GM23248 (cell line): ENCODE data around the gene SLC25A22. TPM values are rescaled to one million over a fixed set of nuclear protein-coding genes. Genes with fewer than 3 reads are reported as not detected.
A peak's percentile ranks its signal among the peaks of the same experiment; 100 is the strongest.

Experiments
- DNase-seq: peaks from one replicate; pipeline ENCODE4 v3.0.0-alpha.2; 2015
- H2AFZ ChIP-seq: fragments of 200-600 bp; sonication (generic); 2 replicates; pipeline ENCODE4 v1.6.1; 2016; ENCODE audit warnings: antibody characterized with exemption
- H3F3A ChIP-seq: fragments of 200-600 bp; sonication (generic); 2 replicates; pipeline ENCODE4 v1.6.1; 2016; ENCODE audit warnings: mild to moderate bottlenecking, antibody characterized with exemption, mixed run types; ENCODE audit not compliant: insufficient read depth
- H3K27ac ChIP-seq: fragments of 200-600 bp; sonication (generic); 2 replicates; pipeline ENCODE4 v1.5.1; 2016; ENCODE audit warnings: mild to moderate bottlenecking
- H3K27me3 ChIP-seq: fragments of 200-600 bp; sonication (generic); replicated peaks from 2 replicates; pipeline ENCODE4 v1.6.1; 2016; ENCODE audit warnings: mild to moderate bottlenecking; ENCODE audit not compliant: insufficient read depth
- H3K36me3 ChIP-seq: fragments of 200-600 bp; sonication (generic); 2 replicates; pipeline ENCODE4 v1.6.1; 2016; ENCODE audit warnings: low read depth, mild to moderate bottlenecking
- H3K4me1 ChIP-seq: fragments of 200-600 bp; sonication (generic); 2 replicates; pipeline ENCODE4 v1.6.1; 2016; ENCODE audit warnings: mild to moderate bottlenecking; ENCODE audit not compliant: insufficient read depth
- H3K4me2 ChIP-seq: fragments of 200-600 bp; sonication (generic); one replicate; pipeline ENCODE4 v1.6.1; 2016; ENCODE audit warnings: mild to moderate bottlenecking; ENCODE audit not compliant: unreplicated experiment
- H3K4me3 ChIP-seq: fragments of 200-600 bp; sonication (generic); 2 replicates; pipeline ENCODE4 v1.5.1; 2016; ENCODE audit warnings: mild to moderate bottlenecking
- H3K79me2 ChIP-seq: fragments of 200-600 bp; sonication (generic); 2 replicates; pipeline ENCODE4 v1.6.1; 2016; ENCODE audit warnings: mild to moderate bottlenecking; ENCODE audit not compliant: insufficient read depth
- H3K9ac ChIP-seq: fragments of 200-600 bp; sonication (generic); 2 replicates; pipeline ENCODE4 v1.6.1; 2016; ENCODE audit warnings: mild to moderate bottlenecking
- H3K9me2 ChIP-seq: fragments of 200-600 bp; sonication (generic); 2 replicates; pipeline ENCODE4 v1.6.1; 2016; ENCODE audit warnings: mixed run types, mild to moderate bottlenecking, moderate library complexity; ENCODE audit not compliant: insufficient read depth
- H3K9me3 ChIP-seq: fragments of 200-600 bp; sonication (generic); one replicate; pipeline ENCODE4 v1.6.1; 2017; ENCODE audit warnings: low read depth
- H4K20me1 ChIP-seq: fragments of 200-600 bp; sonication (generic); 2 replicates; pipeline ENCODE4 v1.6.0; 2016; ENCODE audit not compliant: insufficient read depth
- EZH2 ChIP-seq: fragments of 200-600 bp; sonication (generic); IDR thresholded peaks from 2 replicates; pipeline ENCODE4 v1.6.1; 2018; ENCODE audit warnings: antibody characterized with exemption, mild to moderate bottlenecking; ENCODE audit not compliant: insufficient read depth, poor library complexity, severe bottlenecking
- EZH2phosphoT487 ChIP-seq: fragments of 200-600 bp; sonication (generic); IDR thresholded peaks from 2 replicates; pipeline ENCODE4 v1.6.1; 2018; ENCODE audit warnings: antibody characterized with exemption, moderate library complexity, mild to moderate bottlenecking, low read depth; ENCODE audit not compliant: insufficient read depth
- WGBS, 2 experiments: methylation state at CpG; one replicate each; pipeline ENCODE4 v1.1.6; 2015 to 2017; ENCODE audit warnings: low lambda C conversion rate in 2 of 2, low coverage in 1 of 2; ENCODE audit errors: missing lambda C conversion rate in 2 of 2; 5-methylcytosine and 5-hydroxymethylcytosine counted together
- in situ Hi-C: fragments of 300-500 bp; cut with MboI; formaldehyde crosslinking; loops from 2 replicates; pipeline ENCODE4 v1.15.0; 2020
- polyA plus RNA-seq: library from polyadenylated mRNA; unstranded; fragments of >200 nt; fragmentation: Nextera tagmentation; extraction: Ambion mirVana; gene quantifications from 2 replicates; pipeline ENCODE4 v1.2.1, GENCODE V29; 2016
- total RNA-seq: library from RNA; depleted of rRNA; stranded (reverse); fragments of >200 nt; shearing (Covaris generic); gene quantifications from 2 replicates; pipeline ENCODE4 v1.2.3, GENCODE V29; 2014

Gene SLC25A22
- total and polyA plus RNA-seq, 2 experiments from 2014 or later, result 10.5 to 19.4 TPM

GRCh38 chr11:819129-819931, 21.2 kb upstream of the SLC25A22 start:
- in situ Hi-C loops, result no loop called here

GRCh38 chr11:818396-819128, 20.5 kb upstream of the SLC25A22 start, which contains the start of gene PNPLA2:
Gene PNPLA2 (plus strand): TSS chr11:818914. CDS start chr11:819719, 805 bp downstream.
- H3K79me2 ChIP-seq, result peaks cover 39% of the 10 kb centered on the region
- peak within 1 kb of the TSS; percentile 61 for H2AFZ ChIP-seq
- H3K4me1 ChIP-seq, result peaks cover 18% of the 10 kb centered on the region
- H4K20me1 ChIP-seq, result no peaks in the 10 kb centered on the region
- no peaks in the 10 kb centered on the region for H3K9me2 ChIP-seq
- peak within 1 kb of the TSS; percentile 77 for H3K27ac ChIP-seq
- no peak for TF ChIP-seq EZH2
- TF ChIP-seq EZH2phosphoT487, result no peak
- H3K4me2 ChIP-seq, result peak within 1 kb of the TSS; percentile 88
- in situ Hi-C loops, result no loop called here
- peak within 1 kb of the TSS; percentile 79 for H3K4me3 ChIP-seq
- H3K9me3 ChIP-seq, result no peaks in the 10 kb centered on the region
- H3K9ac ChIP-seq, result peak within 1 kb of the TSS; percentile 92
- 13 to 15% methylated on average over 20 of the region's 20 CpGs for WGBS, 2 experiments
- peak; percentile 93 for DNase-seq
- H3K27me3 ChIP-seq, result no peaks in the 10 kb centered on the region
- H3K36me3 ChIP-seq, result no peaks in the 10 kb centered on the region
- peaks cover 10% of the 10 kb centered on the region; the same call in 1 of the 2 replicates for H3F3A ChIP-seq

More at GRCh38 chr11:819129-819931, 21.2 kb upstream of the SLC25A22 start:
- Histone ChIP-seq H3K79me2 (peaks cover 38% of the 10 kb centered on the region), H3K27me3 (no peaks in the 10 kb centered on the region), H3K4me2 (peak overlapping the region; percentile 88), H3K9me3 (no peaks in the 10 kb centered on the region), H3K4me1 (peaks cover 18% of the 10 kb centered on the region), H3K27ac (peak overlapping the region; percentile 77), H3K36me3 (no peaks in the 10 kb centered on the region; the same call in 1 of the 2 replicates), H4K20me1 (no peaks in the 10 kb centered on the region), H3K4me3 (peak overlapping the region; percentile 79), H3F3A (peaks cover 3% of the 10 kb centered on the region; the same call in 1 of the 2 replicates), H2AFZ (peak overlapping the region; percentile 61), H3K9ac (peak overlapping the region; percentile 92), H3K9me2 (no peaks in the 10 kb centered on the region)
- TF ChIP-seq EZH2phosphoT487 (no peak), EZH2 (no peak)
- 1 to 2% methylated on average over 38 to 40 of the region's 96 CpGs for WGBS, 2 experiments
- DNase-seq, result peak; percentile 98

GRCh38 chr11:816433-816779, 18.3 kb upstream of the SLC25A22 start:
- H3K79me2 ChIP-seq, result peaks cover 41% of the 10 kb centered on the region
- in situ Hi-C loops, result no loop called here
- no peaks in the 10 kb centered on the region; the same call in 1 of the 2 replicates for H4K20me1 ChIP-seq
- 71% methylated on average over 11 of the region's 11 CpGs for WGBS, 2 experiments
- H3K9me2 ChIP-seq, result no peaks in the 10 kb centered on the region
- no peak overlapping the region for H3K4me3 ChIP-seq
- no peak overlapping the region for H3K27ac ChIP-seq
- no peaks in the 10 kb centered on the region for H3K27me3 ChIP-seq
- H3K9ac ChIP-seq, result no peak overlapping the region
- H2AFZ ChIP-seq, result no peak overlapping the region
- peaks cover 17% of the 10 kb centered on the region for H3K4me1 ChIP-seq
- no peak for DNase-seq
- H3K4me2 ChIP-seq, result no peak overlapping the region
- peaks cover 27% of the 10 kb centered on the region for H3F3A ChIP-seq
- no peaks in the 10 kb centered on the region for H3K9me3 ChIP-seq
- no peak for TF ChIP-seq EZH2
- TF ChIP-seq EZH2phosphoT487, result no peak
- H3K36me3 ChIP-seq, result peaks cover 14% of the 10 kb centered on the region

- H3K4me3 ChIP-seq, result no peak overlapping the region
- H4K20me1 ChIP-seq, result no peaks in the 10 kb centered on the region; the same call in 1 of the 2 replicates
- in situ Hi-C loops, result no loop called here
- peaks cover 17% of the 10 kb centered on the region for H3K4me1 ChIP-seq
- 80 to 83% methylated on average over 11 of the region's 11 CpGs for whole genome bisulfite sequencing, 2 experiments
- peaks cover 19% of the 10 kb centered on the region for H3K36me3 ChIP-seq
- peaks cover 42% of the 10 kb centered on the region for H3K79me2 ChIP-seq
- TF ChIP-seq EZH2phosphoT487 (no peak), EZH2 (no peak)
- H3K9me2 ChIP-seq, result no peaks in the 10 kb centered on the region
- no peak overlapping the region for H3K9ac ChIP-seq
- H3F3A ChIP-seq, result peaks cover 32% of the 10 kb centered on the region
- H3K27ac ChIP-seq, result no peak overlapping the region
- H3K4me2 ChIP-seq, result no peak overlapping the region
- no peak for DNase-seq
- no peak overlapping the region for H2AFZ ChIP-seq
- no peaks in the 10 kb centered on the region for H3K9me3 ChIP-seq
- H3K27me3 ChIP-seq, result no peaks in the 10 kb centered on the region
Measured at GRCh38 chr11:815675-816432, 17.8 kb upstream of the SLC25A22 start.
